Endothelial cell (in vitro differentiated cells): ENCODE measurements around the gene PAK2. TPM values are rescaled to one million over a fixed set of nuclear protein-coding genes. Genes with fewer than 3 reads are reported as not detected.
A peak's percentile ranks its signal among the peaks of the same experiment; 100 is the strongest.

ENCODE experiments used
- DNase-seq: peaks from one replicate; pipeline ENCODE4 v3.0.0; 2021; ENCODE audit warnings: low spot score
- H3K27ac Mint-ChIP-seq: one replicate; pipeline ENCODE4 v1.8.0; 2021; ENCODE audit warnings: mixed read lengths, inconsistent platforms; ENCODE audit not compliant: unreplicated experiment
- H3K27me3 Mint-ChIP-seq: one replicate; pipeline ENCODE4 v1.8.0; 2021; ENCODE audit warnings: mild to moderate bottlenecking, moderate library complexity, mixed read lengths, inconsistent platforms; ENCODE audit not compliant: unreplicated experiment
- H3K36me3 Mint-ChIP-seq: one replicate; pipeline ENCODE4 v1.8.0; 2021; ENCODE audit warnings: mild to moderate bottlenecking, low read depth, mixed read lengths, inconsistent platforms; ENCODE audit not compliant: unreplicated experiment
- H3K4me1 Mint-ChIP-seq: one replicate; pipeline ENCODE4 v1.8.0; 2021; ENCODE audit warnings: mild to moderate bottlenecking, mixed read lengths, inconsistent platforms; ENCODE audit not compliant: unreplicated experiment
- H3K4me3 Mint-ChIP-seq: one replicate; pipeline ENCODE4 v1.8.0; 2021; ENCODE audit warnings: mild to moderate bottlenecking, mixed read lengths, inconsistent platforms; ENCODE audit not compliant: unreplicated experiment
- H3K9me3 Mint-ChIP-seq: one replicate; pipeline ENCODE4 v1.8.0; 2021; ENCODE audit warnings: mixed read lengths, inconsistent platforms; ENCODE audit not compliant: unreplicated experiment
- CTCF ChIP-seq: fragments of 200-600 bp; sonication (generic); IDR thresholded peaks from one replicate; pipeline ENCODE4 v1.5.0; 2021; ENCODE audit warnings: antibody characterized with exemption; ENCODE audit not compliant: unreplicated experiment
- total RNA-seq: library from RNA; stranded (reverse); fragmentation: NEBNext Ultra II Directional; extraction: Animal tissue kit (Norgen Biotek cat#: 25700); gene quantifications from one replicate; pipeline ENCODE4 v1.2.1, GENCODE V29; 2021; ENCODE audit not compliant: unreplicated experiment

Gene PAK2
- total RNA-seq, 1 donor from 2014 or later, result 116 TPM

DNA sequence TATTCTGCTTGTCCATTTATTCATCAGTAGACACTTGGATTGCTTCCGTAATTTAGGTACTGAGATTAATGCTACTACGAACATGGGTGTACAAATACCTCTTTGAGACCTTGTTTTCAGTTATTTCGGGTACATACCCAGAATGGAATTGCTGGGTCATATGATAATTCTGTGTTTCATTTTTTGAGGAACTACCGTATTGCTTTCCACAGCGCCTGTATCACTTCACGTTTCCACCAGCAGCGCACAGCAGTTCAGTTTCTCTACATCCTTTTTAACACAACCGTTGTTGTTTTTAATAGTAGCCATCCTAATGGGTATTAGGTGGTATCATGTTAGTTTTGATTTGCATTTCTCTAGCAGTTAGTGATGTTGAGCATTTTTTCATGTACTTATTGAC, 9.5 kb downstream of the PAK2 start:
- TF ChIP-seq CTCF, result no peak
- DNase-seq, result no peak
- Mint-ChIP-seq H3K9me3 (no peaks in the 10 kb centered on the region), H3K4me1 (peaks cover 19% of the 10 kb centered on the region), H3K4me3 (no peak overlapping the region), H3K27me3 (peaks cover 5% of the 10 kb centered on the region), H3K27ac (no peak overlapping the region), H3K36me3 (peaks cover 6% of the 10 kb centered on the region)

- Mint-ChIP-seq H3K9me3 (peaks cover 4% of the 10 kb centered on the region), H3K27ac (no peak overlapping the region), H3K36me3 (peaks cover 36% of the 10 kb centered on the region), H3K4me1 (peaks cover 23% of the 10 kb centered on the region), H3K27me3 (peaks cover 10% of the 10 kb centered on the region), H3K4me3 (no peak overlapping the region)
- DNase-seq, result no peak
- no peak for TF ChIP-seq CTCF
These were observed 13.5 kb downstream of the PAK2 start for GRCh38 chr3:196753201-196753600.

GRCh38 chr3:196754091-196754981, 14.7 kb downstream of the PAK2 start:
- peaks cover 7% of the 10 kb centered on the region for H3K27me3 Mint-ChIP-seq
- H3K9me3 Mint-ChIP-seq, result peaks cover 4% of the 10 kb centered on the region
- H3K4me1 Mint-ChIP-seq, result peaks cover 15% of the 10 kb centered on the region
- no peak for TF ChIP-seq CTCF
- peak overlapping the region; percentile 36 for H3K27ac Mint-ChIP-seq
- H3K4me3 Mint-ChIP-seq, result peak overlapping the region; percentile 17
- DNase-seq, result no peak
- H3K36me3 Mint-ChIP-seq, result peaks cover 34% of the 10 kb centered on the region

- DNase-seq, result no peak
- peaks cover 4% of the 10 kb centered on the region for H3K9me3 Mint-ChIP-seq
- peaks cover 12% of the 10 kb centered on the region for H3K4me1 Mint-ChIP-seq
- TF ChIP-seq CTCF, result no peak
- peak overlapping the region; percentile 9 for H3K27ac Mint-ChIP-seq
- peaks cover 42% of the 10 kb centered on the region for H3K36me3 Mint-ChIP-seq
- H3K4me3 Mint-ChIP-seq, result peak overlapping the region; percentile 23
- H3K27me3 Mint-ChIP-seq, result peaks cover 5% of the 10 kb centered on the region
These were observed 17.1 kb downstream of the PAK2 start for GRCh38 chr3:196756732-196757131.
